ENCODE data around the gene EBLN2.

DNA sequence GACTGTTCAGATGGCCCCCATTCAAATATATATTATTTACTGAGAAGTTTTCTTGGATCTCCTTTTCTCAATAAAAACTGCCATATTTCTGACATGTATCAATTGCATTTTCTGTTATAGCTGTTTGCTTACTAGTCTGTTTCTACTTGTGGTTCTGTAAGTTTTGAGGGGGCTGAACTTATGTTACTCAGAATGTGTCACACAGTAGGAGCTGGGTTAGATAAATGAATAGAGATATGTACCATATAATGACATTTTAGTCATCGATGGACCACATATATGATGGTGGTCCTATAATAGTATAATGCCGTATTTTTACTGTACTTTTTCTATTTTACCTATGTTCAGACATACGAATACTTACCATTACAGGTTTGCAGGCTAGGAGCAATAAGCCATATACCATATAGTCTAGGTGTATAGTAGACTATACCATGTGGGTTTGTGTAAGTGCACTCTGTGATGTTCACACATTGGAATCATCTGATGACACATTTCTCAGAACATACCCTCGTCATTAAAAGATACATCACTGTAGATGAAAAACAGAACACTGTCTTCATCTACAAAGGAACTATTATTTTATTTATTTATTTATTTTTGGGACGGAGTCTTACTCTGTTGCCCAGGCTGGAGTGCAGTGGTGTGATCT lies 42.5 kb upstream of the EBLN2 start:
- no peak for TF ChIP-seq POLR2AphosphoS5 (IDR thresholded peaks at IDR 0.05)
- no peak for TF ChIP-seq CTCF (IDR thresholded peaks at IDR 0.05)
- no peak for TF ChIP-seq POLR2A (IDR thresholded peaks at IDR 0.05)

Measured in breast epithelium (tissue), 3 donors.